ENCODE measurements around the gene MLPH.

Gene MLPH

GRCh38 chr2:237569041-237569440 is 82.0 kb downstream of the MLPH start:
- TF ChIP-seq CTCF (IDR thresholded peaks at IDR 0.05): no peak
- Mint-ChIP-seq H3K4me1 (peaks cover 21% of the 10 kb centered on the region), H3K4me3 (no peak overlapping the region), H3K27ac (no peak overlapping the region), H3K27me3 (ENCODE audit: low read depth, poor library complexity) (peaks cover 21% of the 10 kb centered on the region), H3K36me3 (ENCODE audit: low read depth) (no peaks in the 10 kb centered on the region), H3K9me3 (no peaks in the 10 kb centered on the region)
- DNase-seq: no peak

GRCh38 chr2:237569896-237570295 is 82.8 kb downstream of the MLPH start:
- H3K27me3 Mint-ChIP-seq (ENCODE audit: low read depth, poor library complexity): peaks cover 24% of the 10 kb centered on the region
- H3K4me3 Mint-ChIP-seq: no peak overlapping the region
- no peaks in the 10 kb centered on the region for H3K9me3 Mint-ChIP-seq
- no peaks in the 10 kb centered on the region for H3K36me3 Mint-ChIP-seq (ENCODE audit: low read depth)
- DNase-seq: no peak
- no peak overlapping the region for H3K27ac Mint-ChIP-seq
- no peak for TF ChIP-seq CTCF (IDR thresholded peaks at IDR 0.05)
- H3K4me1 Mint-ChIP-seq: peaks cover 27% of the 10 kb centered on the region

- Mint-ChIP-seq H3K9me3 (no peaks in the 10 kb centered on the region), H3K27ac (peak overlapping the region; percentile 42), H3K27me3 (ENCODE audit: low read depth, poor library complexity) (peaks cover 24% of the 10 kb centered on the region), H3K4me1 (peaks cover 32% of the 10 kb centered on the region), H3K36me3 (ENCODE audit: low read depth) (no peaks in the 10 kb centered on the region), H3K4me3 (no peak overlapping the region)
- DNase-seq: no peak
- TF ChIP-seq CTCF (IDR thresholded peaks at IDR 0.05): no peak
Measured at GRCh38 chr2:237570776-237571335, 83.8 kb downstream of the MLPH start.

GRCh38 chr2:237571551-237571950 is 84.5 kb downstream of the MLPH start:
- Mint-ChIP-seq H3K9me3 (no peaks in the 10 kb centered on the region), H3K36me3 (ENCODE audit: low read depth) (no peaks in the 10 kb centered on the region), H3K27me3 (ENCODE audit: low read depth, poor library complexity) (peaks cover 27% of the 10 kb centered on the region), H3K4me1 (peaks cover 37% of the 10 kb centered on the region), H3K4me3 (no peak overlapping the region), H3K27ac (no peak overlapping the region)
- DNase-seq: no peak
- no peak for TF ChIP-seq CTCF (IDR thresholded peaks at IDR 0.05)

GRCh38 chr2:237572021-237572741 is 85.1 kb downstream of the MLPH start:
- H3K27me3 Mint-ChIP-seq (ENCODE audit: low read depth, poor library complexity): peaks cover 27% of the 10 kb centered on the region
- H3K4me3 Mint-ChIP-seq: no peak overlapping the region
- H3K36me3 Mint-ChIP-seq (ENCODE audit: low read depth): no peaks in the 10 kb centered on the region
- H3K27ac Mint-ChIP-seq: peak overlapping the region; percentile 12
- peak; percentile 97 for TF ChIP-seq CTCF (IDR thresholded peaks at IDR 0.05)
- DNase-seq: peak; percentile 97
- H3K9me3 Mint-ChIP-seq: no peaks in the 10 kb centered on the region
- peaks cover 43% of the 10 kb centered on the region for H3K4me1 Mint-ChIP-seq

DNA sequence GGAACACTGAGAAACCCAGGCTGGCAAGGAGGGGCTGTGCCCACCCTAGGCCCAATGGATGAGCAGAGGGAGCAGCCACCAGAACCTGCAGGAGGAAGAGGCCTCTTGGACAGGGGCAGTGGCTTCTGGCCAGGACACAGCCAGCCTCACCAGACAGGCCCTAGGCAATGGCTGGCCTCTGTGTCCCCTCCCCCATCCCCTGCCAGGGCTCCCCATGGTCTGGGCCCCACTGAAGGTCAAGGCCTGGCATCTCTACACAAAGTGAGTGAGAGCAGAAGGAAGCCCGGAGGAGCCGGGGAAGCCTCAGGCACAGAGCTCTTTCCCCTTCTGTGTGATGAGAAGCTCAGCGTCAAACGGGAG is 85.7 kb downstream of the MLPH start:
- Mint-ChIP-seq H3K27ac (no peak overlapping the region), H3K4me1 (peaks cover 45% of the 10 kb centered on the region), H3K36me3 (ENCODE audit: low read depth) (no peaks in the 10 kb centered on the region), H3K27me3 (ENCODE audit: low read depth, poor library complexity) (peaks cover 24% of the 10 kb centered on the region), H3K4me3 (no peak overlapping the region), H3K9me3 (no peaks in the 10 kb centered on the region)
- TF ChIP-seq CTCF (IDR thresholded peaks at IDR 0.05): no peak
- no peak for DNase-seq
